Measurements from ENCODE around the gene CYP2J2.
A peak's percentile ranks its signal among the peaks of the same experiment; 100 is the strongest.
"Not testable (repeated sequence)": the region's sequence is repeated elsewhere in the genome, so short reads cannot be mapped to it uniquely, and the experiment has no call there.

Gene CYP2J2

DNA sequence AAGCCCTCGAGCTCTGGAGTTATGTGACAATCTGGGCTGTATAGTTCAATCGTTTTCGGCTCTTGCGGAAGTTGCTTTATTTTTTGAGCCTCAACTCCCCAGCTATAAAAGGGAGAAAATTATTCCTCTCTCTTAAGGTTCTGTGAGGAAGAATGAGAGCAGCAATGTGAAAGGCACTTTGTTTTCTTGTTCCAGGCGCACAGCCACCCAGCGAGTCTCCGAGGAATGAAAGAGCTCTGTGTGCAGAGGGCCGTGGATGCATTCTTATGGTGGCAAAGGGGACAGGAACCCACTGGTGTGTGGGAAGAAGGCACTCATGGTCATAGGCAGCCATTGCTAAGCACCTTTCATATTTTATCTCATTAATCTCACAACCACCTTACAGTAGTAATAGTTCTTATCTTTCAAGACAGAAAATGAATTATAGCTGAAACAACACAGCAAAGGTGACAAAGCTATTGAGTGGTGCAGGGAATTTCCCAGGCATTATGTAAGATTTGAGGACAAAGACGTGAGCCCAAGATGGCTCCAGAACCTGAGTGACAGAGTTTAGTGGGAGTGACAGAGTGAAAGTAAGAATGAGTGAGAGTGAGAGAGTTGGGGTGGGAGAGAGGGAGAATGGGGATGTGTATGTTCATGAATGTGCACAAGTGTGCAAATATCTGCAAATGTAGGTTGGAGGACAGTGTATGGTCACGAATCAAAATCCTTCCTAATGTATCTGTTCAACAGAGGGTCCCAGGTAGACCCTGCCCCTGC is 9.4 kb downstream of the CYP2J2 start:
- no peak for DNase-seq

DNA sequence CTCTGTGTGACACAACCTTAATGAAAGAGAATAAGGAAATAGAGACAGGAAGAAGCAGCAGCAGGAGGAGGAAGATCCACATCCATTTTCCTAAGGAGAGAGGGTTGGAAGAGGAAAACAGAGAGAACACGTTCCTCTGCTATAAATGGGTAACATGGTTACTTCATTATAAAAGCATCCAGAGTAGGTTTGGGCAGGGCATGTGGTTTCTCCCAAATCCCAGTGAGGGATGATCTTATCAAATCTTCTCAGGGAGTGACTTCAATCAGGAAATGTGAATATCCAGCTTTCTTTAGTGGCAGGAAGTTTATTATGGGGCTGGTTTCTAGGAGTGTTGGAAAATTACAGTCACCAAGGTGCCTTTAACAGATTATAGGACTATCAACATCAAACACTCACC is 11.1 kb downstream of the CYP2J2 start:
- no peak for DNase-seq

DNA sequence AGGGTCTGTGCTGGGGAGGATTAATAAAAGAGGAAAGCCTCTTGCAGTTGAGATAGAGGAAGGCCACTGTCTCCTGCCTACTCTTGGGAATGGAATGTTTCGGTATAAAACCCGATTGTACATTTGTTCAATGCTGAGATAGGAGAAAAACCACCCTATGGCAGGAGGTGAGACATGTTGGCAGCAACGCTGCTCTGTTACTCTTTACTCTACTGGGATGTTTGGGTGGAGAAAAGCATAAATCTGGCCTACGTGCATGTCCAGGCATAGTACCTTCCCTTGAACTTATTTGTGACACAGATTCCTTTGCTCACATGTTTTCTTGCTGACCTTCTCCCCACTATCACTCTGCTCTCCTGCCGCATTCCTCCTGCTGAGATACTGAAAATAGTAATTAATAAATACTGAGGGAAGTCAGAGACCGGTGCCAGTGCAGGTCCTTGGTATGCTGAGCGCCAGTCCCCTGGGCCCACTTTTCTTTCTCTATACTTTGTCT is 11.7 kb downstream of the CYP2J2 start:
- DNase-seq, result not testable (repeated sequence)

DNA sequence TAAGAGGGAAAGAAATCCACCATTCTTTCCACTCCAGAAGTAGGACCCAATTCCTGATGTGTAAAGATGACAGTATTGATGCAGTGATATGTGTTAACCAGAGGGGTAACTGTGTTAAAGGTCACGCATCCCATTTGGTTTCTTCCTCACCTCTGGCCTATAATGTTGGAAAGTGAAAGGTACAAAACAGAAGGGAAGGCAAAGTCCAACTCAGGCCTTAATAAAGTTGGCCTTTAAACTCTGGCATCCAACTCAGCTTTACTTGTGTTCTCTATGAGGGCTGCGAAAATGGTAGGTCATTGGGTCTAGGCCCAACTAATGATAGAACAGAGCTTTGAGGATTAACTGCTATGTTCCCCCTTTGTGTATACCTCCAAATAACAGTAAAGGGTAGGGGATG is 17.9 kb downstream of the CYP2J2 start:
- DNase-seq, result no peak

DNA sequence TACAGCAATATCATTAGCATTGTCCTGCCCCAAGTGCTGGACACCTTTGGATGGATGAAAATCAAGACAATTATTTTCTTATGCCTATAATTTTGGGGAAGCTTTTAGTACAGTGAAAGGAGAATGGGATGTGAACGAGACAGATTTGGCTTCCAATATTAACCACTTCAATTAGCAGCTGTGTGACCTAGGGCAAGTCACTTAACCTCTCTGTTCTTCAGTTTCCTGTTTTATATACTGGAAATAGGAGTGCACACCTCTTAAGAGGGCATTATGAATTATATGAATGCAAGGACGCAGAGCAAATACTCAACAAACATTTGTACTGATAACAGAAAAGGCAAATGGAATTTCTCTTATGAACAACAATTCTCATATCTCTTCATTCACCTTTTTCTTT is 18.5 kb downstream of the CYP2J2 start:
- DNase-seq, result no peak

DNA sequence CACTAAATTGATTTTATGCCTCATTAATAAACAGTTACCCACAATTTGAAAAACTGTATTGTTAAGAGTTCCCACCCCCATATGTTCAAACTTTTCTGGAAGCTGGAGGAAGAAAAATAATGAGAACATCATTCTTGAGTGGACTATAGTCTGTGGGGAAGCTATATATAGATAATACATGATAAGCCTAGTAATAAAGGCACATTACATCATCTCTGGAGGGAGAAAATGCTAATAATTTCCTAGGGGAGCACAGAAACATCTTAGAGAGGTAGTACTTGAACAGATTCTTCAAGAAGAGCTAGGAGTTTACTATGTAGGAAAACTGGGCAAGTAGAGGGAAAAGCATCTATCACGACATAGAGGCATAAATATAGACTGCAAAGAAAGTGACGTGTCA is 19.6 kb downstream of the CYP2J2 start:
- no peak for DNase-seq

DNA sequence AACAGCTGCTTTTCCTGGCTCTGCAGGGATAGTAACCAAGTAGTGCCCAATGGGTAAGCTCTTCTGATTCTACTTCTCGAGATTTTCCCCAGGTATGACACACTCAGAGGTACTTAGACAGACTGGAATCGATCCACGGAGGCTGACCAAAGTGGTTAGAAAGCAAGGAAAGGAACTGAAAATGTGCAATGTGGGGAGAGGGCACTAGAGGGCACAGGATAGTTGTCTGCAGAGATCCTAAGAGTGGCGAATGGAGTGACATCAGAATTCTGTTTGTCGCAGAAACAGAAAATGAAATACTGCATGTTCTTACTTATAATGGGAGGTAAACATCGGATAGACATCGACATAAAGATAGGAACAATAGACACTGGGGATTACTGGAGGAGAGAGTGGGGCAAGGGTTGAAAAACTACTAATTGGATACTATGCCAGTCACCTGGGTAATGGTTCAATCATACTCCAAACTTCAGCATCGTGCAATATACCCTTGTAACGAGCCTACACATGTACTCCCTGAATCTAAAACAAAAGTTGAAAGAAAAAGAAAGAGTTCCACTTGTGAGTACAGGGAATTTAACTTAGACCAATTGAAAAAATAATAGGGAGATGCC is 23.3 kb downstream of the CYP2J2 start:
- DNase-seq, result peak; percentile 48

DNA sequence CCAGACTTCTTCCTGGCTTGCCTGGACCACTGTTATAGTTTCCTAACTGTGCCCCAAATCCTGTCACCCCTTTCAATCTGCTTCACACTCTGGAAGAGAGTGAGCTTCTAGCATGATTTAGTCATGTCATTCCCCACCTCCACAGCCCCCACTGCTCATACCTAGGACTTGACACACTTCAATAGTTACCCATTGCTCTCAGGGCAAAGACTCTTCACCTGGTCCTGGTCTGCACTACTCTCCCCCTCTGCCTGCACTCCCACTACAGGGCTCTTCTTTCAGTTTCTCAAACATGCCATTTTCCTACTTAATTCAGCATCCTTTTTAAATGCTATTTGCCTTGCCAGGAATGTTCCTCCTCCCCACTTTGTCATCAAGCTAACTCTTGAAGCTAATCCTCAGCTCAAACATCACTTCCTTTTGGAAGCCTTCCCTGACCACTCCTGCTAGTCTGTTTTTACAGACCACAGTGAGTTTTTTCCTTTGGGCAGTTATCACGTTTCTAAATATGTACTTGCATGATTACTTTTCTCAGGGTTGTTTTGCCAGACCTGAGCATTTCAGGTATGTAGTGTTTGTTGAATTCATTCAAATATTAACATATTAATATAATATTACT is 24.7 kb downstream of the CYP2J2 start:
- no peak for DNase-seq

DNA sequence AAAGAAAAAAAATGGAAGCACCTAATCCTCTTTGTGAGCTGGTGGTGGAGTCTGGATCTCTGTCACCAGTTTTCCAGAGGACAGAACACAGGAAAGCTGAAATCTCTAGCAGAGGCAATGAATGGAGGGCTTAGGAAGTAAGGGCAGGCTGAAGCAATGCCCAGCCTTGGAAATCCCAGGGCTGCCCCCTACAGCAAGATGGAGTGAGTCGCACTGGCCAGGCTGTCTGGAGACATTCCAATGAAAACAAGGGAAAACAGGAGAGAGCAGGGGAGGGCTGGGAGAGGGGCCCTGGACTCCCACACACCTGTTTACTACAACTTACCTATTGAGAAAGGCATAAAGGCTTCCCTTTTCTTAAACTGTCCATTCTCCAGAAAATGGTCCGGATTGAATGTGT is 25.9 kb downstream of the CYP2J2 start:
- no peak for DNase-seq

DNA sequence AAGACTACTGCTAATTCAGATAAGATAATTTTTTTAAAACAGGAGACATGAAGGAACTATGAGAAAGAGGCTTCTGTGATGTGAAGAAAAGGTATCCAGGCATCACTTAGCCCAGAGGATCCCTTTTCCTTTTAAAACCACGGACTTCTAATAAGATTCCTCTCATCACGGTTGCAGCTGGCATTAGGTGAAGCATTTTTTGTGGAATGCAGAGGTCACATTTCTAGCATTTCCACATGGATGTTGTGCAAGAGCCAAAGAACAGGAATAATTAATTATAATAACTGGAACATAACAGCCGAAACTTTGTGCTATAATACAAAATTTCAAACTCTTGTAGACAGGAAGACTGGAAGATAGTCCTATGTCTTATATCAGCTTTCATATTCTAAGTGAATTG is 27.6 kb downstream of the CYP2J2 start:
- no peak for DNase-seq

DNA sequence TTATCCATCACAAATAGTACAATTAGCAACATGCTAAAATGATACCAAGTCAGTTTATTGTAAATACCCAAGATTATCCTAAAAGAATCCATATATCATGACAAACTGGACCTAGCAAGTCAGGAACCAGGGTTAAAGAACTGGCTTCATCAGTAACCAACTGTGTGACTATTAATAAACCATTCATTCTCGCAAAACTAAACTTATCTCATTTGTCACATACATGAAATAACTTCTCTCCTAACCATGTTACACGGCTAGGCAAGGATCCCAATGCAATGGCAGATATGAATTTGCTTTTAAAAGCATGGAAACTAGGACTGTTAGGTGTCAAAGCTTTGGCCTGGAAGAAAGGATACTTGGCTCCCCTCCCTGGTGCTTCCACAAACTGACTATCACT is 29.4 kb downstream of the CYP2J2 start:
- DNase-seq, result no peak

DNA sequence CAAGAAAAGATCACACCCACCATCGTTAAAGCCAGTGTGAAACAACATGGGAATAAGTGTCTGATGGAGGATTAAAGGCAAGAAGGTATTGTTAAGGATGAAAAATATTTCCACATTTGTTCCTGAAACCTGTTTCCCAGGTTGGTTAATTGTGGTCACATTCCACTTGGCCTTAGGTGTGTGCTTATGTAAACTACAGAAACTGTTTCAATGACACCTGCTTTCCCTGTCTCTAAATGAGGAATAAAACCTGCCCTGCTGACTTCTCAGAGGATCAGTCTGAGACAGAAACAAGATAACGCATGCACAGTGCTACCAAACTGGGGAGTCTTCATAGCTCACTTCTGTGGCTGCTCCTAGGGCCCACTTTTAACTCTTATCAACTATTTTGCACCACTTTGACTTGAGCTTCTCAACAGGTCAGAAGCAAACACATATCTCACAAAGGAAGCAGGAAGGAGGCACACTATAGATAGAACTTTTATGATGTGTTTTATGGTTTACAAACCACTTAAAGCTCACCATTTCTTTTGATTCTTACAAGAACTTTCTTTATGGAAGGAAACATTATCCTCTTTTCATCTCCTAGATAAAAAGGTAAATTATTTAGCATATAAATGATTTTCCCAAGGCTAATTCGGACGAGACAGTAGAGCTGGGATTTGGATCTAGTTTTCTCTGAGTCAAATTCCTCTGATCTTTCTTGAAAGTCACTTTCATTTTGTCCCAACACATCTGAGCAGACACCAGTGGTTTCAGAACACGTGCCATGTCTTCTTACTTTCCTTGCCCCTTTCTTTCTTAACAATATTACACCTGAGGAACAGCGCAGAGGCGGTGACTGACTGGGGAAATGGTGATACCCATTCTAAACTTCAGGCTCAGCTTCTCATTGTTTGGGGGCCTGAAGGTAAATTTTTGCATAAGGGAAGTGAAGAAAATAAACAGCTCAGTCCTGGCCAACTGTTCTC is 33.4 kb downstream of the CYP2J2 start:
- no peak for DNase-seq

DNA sequence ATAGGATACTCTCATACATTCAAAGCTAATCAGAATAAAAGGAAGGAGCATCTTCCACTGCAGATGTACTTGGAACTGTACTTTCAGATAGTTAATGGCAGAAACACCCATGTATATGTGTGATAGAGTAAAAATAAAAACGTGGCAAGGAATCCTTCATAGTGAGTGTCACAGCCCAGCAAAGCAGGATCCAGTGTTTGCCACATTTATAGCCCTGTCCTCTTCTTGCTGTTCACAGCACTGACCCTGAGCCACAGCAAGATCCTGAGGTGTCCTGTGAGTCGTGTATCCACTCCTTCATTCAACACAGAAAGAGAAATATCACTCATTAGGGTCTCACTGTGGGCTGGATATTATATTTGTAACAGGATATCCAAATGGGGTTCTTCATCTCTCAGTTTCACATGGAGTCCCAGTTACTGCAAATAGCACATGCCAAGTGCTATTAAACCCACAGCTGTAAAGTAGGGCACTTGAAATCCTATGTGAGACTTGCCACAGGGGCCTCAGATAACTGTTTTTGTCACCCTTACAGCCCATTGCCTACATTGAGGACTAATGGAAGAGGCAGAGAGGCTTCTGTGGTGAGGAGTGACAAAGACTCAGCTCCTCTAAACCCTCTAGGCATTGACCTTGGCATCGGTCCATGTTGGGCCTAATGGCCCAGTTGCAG is 41.3 kb downstream of the CYP2J2 start:
- DNase-seq, result no peak

DNA sequence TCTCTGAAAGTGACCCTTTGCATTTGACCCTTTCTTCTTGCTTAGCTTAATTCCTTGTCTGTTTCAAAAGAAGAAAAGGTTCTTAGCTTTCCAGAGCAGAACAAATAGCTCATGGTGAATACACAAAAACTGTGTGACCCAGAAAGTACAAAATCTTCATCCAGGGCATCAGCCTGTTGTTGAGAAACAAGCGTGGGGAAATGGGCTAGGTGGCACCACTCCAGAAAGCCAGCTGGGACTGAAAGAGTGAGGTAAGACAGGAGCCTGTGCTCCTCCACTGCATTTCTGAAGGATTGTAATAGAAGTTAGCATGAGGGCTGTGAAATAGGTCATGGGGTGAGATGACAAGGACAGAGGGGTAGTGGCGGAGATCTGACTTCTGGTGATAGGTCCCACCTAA is 45.8 kb downstream of the CYP2J2 start:
- DNase-seq, result no peak

DNA sequence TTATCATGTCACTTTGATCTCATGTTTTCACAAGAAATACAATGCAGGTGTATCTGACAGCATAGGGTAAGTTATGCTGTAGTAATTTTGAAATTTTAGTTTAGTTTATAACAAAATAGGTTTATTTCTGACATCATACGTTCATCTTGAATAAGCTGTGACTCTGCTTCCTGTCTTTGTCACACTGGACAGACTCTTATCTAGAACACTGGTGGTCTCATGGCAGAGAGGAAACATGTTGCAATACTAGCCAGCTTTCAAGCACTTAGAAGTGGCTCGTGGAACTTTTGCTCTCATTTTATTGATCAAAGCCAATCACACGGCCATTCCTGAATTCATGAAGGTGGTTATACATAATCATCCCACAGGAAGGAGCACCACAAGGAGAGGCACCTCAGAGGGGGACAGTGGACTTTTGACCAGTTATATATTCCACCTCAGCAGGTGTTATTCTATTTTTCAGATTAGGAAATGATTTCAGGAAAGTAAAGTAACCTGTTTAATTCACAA is 46.5 kb downstream of the CYP2J2 start:
- DNase-seq, result no peak

DNA sequence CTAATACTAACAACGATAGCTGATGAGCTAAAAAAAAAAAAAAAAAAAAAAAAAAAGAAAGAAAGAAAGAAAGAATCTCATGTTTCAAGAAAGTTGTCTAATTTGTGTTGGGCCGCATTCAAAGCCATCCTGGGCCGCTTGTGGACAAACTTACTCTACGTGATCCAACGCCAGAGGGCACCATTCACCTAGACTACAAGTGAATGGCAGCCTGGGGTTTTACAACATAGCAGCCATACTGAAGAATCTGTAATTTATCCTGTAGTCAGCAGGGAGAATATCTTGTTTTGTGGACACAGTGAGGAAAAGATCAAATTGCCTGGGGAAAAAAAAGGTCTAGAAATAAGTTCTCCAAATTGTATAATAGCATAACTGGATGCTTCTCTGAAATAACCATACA is 47.0 kb downstream of the CYP2J2 start:
- no peak for DNase-seq

DNA sequence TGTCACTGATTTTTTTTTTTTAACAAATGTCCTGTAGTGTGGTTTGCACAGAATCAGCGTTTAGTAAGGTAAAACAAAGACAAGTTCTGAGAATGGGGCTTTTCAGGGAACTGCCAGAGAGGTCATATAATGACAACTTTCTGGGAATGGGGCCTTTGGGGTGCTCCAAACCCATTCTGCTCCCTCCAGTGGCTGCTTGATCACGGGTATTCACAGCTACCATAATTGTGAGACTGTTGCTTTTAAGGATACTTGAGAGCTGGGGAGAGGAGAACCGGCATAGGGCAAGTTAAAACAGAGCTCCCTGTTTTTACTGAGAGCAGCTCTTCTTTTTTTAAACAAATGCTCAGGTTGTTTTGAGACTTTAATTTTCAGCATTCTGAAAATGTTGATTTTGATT is 48.2 kb downstream of the CYP2J2 start:
- DNase-seq, result no peak

DNA sequence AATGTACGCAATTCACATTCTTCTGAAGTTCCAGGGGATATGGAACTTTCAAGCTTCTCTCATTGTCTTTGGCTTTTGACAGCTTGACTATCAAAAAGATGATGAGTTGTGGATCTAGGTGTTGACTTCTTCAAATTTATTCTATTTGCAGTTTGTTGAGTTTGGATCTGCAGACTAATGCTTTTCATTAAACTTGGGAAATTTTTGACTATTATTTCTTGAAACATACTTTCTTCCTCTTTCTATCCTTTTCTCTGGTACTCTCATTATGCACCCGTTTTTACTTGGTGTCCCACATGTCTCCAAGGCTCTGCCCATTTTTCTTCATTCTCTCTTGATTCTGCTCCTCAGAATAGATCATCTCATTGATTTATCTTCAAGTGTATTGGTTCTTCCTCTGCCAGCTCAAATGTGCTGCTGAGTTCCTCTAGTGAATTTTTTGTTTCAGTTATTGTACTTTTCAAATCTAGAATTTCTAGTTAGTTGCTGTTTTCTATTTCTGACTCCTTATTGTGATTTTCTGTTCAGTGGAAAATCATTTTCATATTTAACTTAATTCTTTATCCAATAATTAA is 49.4 kb downstream of the CYP2J2 start:
- no peak for DNase-seq

DNA sequence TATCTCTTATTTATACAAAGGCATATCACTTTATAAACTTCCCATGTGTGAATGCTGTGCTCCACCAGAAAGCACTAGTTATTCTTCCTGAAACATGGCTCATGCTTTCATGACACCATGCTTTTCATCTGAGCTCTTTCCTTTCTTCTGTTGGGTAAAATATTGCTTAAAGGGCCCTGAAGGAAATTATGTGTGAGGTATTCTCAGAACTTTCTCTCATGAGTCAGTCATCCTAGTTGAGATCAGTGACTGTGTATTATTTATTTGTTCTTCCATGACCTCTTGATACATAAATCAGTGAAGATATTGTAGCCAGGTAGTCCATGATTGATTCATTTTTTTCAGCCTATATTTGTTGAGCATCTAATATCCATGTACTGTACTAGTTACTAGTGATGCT is 54.8 kb downstream of the CYP2J2 start:
- DNase-seq, result no peak

DNA sequence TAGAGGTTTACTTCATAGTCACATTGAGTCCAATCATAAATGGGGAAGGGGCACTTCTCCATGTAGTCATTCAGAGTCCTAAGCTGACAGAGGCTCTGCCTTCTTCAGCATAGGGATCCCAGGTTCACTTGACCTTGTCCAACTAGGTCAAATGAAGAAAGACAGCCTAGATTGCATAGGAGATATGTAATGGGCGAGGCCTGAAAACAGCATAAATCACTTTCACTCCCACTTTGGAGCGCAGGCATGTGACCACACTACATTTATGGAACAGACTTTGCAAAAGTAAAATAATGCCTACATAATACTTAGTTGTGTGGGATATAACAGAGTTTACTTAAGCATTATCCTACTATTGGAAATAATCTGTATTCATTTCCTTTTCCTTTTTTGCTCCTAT is 60.1 kb downstream of the CYP2J2 start:
- DNase-seq, result no peak

DNA sequence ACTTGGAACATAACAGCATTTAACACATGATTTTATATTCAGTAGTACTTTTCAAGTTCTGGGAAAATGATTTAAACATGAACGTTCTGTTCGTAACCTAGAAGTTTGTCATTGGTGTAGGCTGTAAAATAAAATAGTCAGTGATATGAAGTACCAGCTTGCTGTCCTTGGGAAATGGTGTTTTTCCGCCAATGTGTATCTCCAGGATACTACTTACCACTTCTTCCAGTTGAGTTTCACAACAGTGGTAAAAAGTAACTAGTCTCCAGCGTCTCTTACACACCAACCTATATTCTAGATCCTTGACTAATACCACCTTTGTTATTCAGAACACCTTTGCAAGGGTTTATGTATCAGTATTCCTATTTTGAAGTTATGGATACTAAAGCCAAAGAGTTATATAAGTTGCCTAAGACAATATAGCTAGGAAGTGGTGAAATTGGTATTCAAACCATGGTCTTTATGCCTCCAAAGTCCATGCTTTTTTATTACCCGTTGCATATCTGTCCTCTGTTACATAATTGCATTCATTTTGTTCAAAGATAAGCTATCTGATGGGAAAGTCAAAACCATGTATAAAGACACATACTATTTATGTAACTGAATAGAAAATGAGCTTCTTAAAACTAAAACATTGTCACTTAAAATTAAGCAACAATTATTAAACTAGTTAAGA is 68.8 kb downstream of the CYP2J2 start:
- DNase-seq, result no peak
